Smooth muscle cell (in vitro differentiated cells): ENCODE results near the gene EPAS1. TPM values are rescaled to one million over a fixed set of nuclear protein-coding genes. Genes with fewer than 3 reads are reported as not detected.

Experiments used
- DNase-seq: peaks from one replicate; lab custom pipeline; 2025; ENCODE audit not compliant: unreplicated experiment; lab: John Stamatoyannopoulos, UW
- H2AFZ ChIP-seq: fragments of 200-600 bp; sonication (generic); 2 replicates; pipeline ENCODE4 v1.6.0; 2016; ENCODE audit warnings: antibody characterized with exemption, low read depth, mild to moderate bottlenecking
- H3F3A ChIP-seq: fragments of 200-600 bp; sonication (generic); 2 replicates; pipeline ENCODE4 v1.6.0; 2017; ENCODE audit warnings: antibody characterized with exemption, low read depth
- H3K27ac ChIP-seq: fragments of 200-600 bp; sonication (generic); 2 replicates; pipeline ENCODE4 v1.5.1; 2016; ENCODE audit warnings: low read depth, mild to moderate bottlenecking
- H3K27me3 ChIP-seq: fragments of 200-600 bp; sonication (generic); 2 replicates; pipeline ENCODE4 v1.6.1; 2016; ENCODE audit warnings: low read depth, mild to moderate bottlenecking
- H3K36me3 ChIP-seq: fragments of 200-600 bp; sonication (generic); 2 replicates; pipeline ENCODE4 v1.5.1; 2016; ENCODE audit warnings: low read depth
- H3K4me1 ChIP-seq: fragments of 200-600 bp; sonication (generic); 2 replicates; pipeline ENCODE4 v1.5.1; 2016; ENCODE audit warnings: low read depth
- H3K4me2 ChIP-seq: fragments of 200-600 bp; sonication (generic); 2 replicates; pipeline ENCODE4 v1.6.0; 2016; ENCODE audit warnings: mild to moderate bottlenecking
- H3K4me3 ChIP-seq: fragments of 200-600 bp; sonication (generic); 2 replicates; pipeline ENCODE4 v1.5.1; 2016; ENCODE audit warnings: mild to moderate bottlenecking
- H3K79me2 ChIP-seq: fragments of 200-600 bp; sonication (generic); 2 replicates; pipeline ENCODE4 v1.6.0; 2016; ENCODE audit warnings: low read depth, mild to moderate bottlenecking
- H3K9ac ChIP-seq: fragments of 200-600 bp; sonication (generic); 2 replicates; pipeline ENCODE4 v1.6.0; 2016; ENCODE audit warnings: low read depth
- H3K9me3 ChIP-seq: fragments of 200-600 bp; sonication (generic); replicated peaks from 2 replicates; pipeline ENCODE4 v1.5.1; 2016; ENCODE audit warnings: low read depth
- H4K20me1 ChIP-seq: fragments of 200-600 bp; sonication (generic); 2 replicates; pipeline ENCODE4 v1.6.0; 2016; ENCODE audit warnings: low read depth
- WGBS: methylation state at CpG from one replicate; pipeline ENCODE4 v1.1.7; 2016; ENCODE audit warnings: low lambda C conversion rate; 5-methylcytosine and 5-hydroxymethylcytosine counted together
- polyA plus RNA-seq: library from polyadenylated mRNA; unstranded; fragments of >200 nt; fragmentation: Nextera tagmentation; extraction: Ambion mirVana; gene quantifications from 2 replicates; pipeline ENCODE4 v1.2.1, GENCODE V29; 2016
- total RNA-seq: library from RNA; depleted of rRNA; stranded (reverse); fragments of >200 nt; gene quantifications from 2 replicates; pipeline ENCODE4 v1.2.3, GENCODE V29; 2014
- TF ChIP-seq, protein P1 (sequence below): fragments of 200-600 bp; sonication (generic); IDR thresholded peaks from 2 replicates; pipeline ENCODE4 v1.5.1; 2017; ENCODE audit warnings: borderline replicate concordance, mild to moderate bottlenecking, antibody characterized with exemption; ENCODE audit not compliant: insufficient read depth, poor library complexity, severe bottlenecking

Gene EPAS1
- total and polyA plus RNA-seq, 2 experiments from 2014 or later: 31.7 to 91.6 TPM

DNA sequence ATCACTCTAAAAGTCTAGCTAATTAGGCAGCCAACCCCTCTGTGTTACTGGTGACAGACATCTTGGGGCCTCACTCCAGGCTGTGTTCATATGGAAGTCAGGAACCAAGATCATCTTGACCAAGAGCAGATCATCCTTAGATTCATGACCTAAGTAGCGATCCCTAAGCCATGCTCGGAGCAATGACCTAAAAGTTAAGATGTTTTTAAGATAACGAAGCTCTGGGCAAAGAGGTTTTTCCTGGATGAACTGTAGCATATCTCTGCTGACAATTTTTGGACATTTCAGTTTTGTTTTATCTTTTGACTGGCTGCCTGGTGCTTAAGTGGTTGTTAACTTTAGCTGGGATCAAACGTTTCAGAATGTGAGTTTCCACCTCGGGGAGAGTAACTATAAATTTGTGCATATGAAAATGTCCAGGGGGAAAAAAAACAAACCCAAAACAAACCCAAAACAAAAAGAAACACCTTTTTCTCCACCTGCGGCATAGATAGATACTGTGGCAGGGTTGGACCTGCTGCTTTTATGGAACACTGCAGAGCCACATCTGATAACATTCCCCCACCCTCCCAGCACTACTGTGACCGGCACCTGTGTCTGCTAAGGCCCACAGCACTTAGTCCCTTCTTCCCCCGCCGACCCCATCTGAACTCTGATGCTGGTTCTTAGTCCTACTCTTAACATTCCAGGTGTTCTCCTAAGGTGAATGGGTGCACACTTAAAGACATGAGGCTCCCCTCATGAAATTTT, 45.5 kb downstream of the EPAS1 start:
- Histone ChIP-seq H3K4me3 (no peak overlapping the region), H3K9ac (no peak overlapping the region), H3K4me1 (peaks cover 7% of the 10 kb centered on the region), H3K4me2 (no peak overlapping the region), H3F3A (peaks cover 31% of the 10 kb centered on the region), H3K9me3 (no peaks in the 10 kb centered on the region), H3K79me2 (peaks cover 95% of the 10 kb centered on the region), H2AFZ (no peak overlapping the region), H4K20me1 (peaks cover 97% of the 10 kb centered on the region), H3K27me3 (no peaks in the 10 kb centered on the region), H3K36me3 (no peaks in the 10 kb centered on the region), H3K27ac (no peak overlapping the region)
- DNase-seq: no peak
- TF ChIP-seq, protein P1, sequence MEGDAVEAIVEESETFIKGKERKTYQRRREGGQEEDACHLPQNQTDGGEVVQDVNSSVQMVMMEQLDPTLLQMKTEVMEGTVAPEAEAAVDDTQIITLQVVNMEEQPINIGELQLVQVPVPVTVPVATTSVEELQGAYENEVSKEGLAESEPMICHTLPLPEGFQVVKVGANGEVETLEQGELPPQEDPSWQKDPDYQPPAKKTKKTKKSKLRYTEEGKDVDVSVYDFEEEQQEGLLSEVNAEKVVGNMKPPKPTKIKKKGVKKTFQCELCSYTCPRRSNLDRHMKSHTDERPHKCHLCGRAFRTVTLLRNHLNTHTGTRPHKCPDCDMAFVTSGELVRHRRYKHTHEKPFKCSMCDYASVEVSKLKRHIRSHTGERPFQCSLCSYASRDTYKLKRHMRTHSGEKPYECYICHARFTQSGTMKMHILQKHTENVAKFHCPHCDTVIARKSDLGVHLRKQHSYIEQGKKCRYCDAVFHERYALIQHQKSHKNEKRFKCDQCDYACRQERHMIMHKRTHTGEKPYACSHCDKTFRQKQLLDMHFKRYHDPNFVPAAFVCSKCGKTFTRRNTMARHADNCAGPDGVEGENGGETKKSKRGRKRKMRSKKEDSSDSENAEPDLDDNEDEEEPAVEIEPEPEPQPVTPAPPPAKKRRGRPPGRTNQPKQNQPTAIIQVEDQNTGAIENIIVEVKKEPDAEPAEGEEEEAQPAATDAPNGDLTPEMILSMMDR: no peak
- WGBS: 56% methylated on average over 9 of the region's 9 CpGs

DNA sequence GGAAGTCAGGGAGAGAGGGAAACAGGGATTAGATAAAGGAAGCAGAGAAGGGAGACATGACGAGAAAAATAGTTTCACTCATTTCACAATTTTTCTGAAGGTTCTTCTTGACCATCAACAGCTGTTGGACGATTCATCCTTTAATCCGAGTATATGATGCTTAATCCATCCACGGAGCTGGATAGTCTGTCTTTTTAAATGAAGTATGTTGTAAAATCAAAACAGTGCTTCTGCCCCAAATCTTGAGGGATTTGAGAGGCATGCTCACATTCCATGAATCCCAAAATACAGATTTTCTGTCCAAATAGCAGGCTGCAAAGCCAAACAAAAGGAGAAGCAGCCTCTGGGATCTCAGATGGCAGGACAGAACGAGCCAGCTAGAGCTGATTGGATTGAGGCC, 47.5 kb downstream of the EPAS1 start:
- TF ChIP-seq, protein P1: no peak
- Histone ChIP-seq H3K4me3 (no peak overlapping the region), H3K27ac (peak overlapping the region; percentile 34), H3K79me2 (peaks cover 88% of the 10 kb centered on the region), H3K36me3 (peaks cover 4% of the 10 kb centered on the region), H4K20me1 (peaks cover 92% of the 10 kb centered on the region), H2AFZ (no peak overlapping the region), H3F3A (peaks cover 14% of the 10 kb centered on the region), H3K4me1 (peaks cover 7% of the 10 kb centered on the region), H3K27me3 (no peaks in the 10 kb centered on the region), H3K9me3 (no peaks in the 10 kb centered on the region), H3K4me2 (peak overlapping the region; percentile 53), H3K9ac (no peak overlapping the region)
- no peak for DNase-seq
- 29% methylated on average over 5 of the region's 5 CpGs for whole genome bisulfite sequencing

DNA sequence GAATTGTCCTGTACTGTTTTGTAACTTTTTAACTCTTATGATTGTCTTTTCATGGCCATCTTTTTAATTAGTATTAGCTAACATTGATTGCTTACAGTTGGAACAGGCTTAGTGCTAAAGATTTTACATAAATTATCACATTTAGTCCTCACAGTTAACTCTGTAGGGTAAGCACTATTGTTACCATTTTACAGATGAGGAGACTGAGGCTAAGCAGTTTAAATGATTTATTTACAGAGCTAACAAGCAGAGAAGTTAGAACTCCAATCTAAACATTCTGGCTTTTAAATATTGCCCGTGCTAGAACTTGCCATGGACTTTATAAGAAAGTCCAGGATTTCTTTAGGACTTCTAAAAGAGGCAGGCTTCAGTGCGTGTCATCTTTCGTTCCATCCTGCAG, 48.6 kb downstream of the EPAS1 start:
- WGBS: 63% methylated on average over 3 of the region's 3 CpGs
- Histone ChIP-seq H3K79me2 (peaks cover 82% of the 10 kb centered on the region), H3K4me2 (no peak overlapping the region), H3K4me3 (no peak overlapping the region), H4K20me1 (peaks cover 82% of the 10 kb centered on the region), H3K27ac (no peak overlapping the region), H3K4me1 (no peaks in the 10 kb centered on the region), H3K27me3 (no peaks in the 10 kb centered on the region), H2AFZ (no peak overlapping the region), H3F3A (peaks cover 4% of the 10 kb centered on the region), H3K9ac (no peak overlapping the region), H3K9me3 (no peaks in the 10 kb centered on the region), H3K36me3 (peaks cover 11% of the 10 kb centered on the region)
- TF ChIP-seq, protein P1: no peak
- DNase-seq: no peak

DNA sequence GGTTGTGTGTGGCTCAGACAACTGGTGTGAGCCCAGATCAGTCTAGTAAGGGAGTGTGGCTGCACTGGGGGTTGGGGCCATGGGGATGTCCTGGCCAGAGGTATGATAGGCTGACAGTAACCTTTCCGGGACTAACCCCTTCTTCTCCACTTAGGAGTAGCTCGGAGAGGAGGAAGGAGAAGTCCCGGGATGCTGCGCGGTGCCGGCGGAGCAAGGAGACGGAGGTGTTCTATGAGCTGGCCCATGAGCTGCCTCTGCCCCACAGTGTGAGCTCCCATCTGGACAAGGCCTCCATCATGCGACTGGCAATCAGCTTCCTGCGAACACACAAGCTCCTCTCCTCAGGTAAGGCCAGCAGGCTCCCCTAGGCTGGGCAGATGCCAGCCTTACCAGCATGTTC, 49.5 kb downstream of the EPAS1 start:
- peaks cover 11% of the 10 kb centered on the region for H3K36me3 ChIP-seq
- H3K79me2 ChIP-seq: peaks cover 73% of the 10 kb centered on the region
- no peaks in the 10 kb centered on the region for H3K27me3 ChIP-seq
- peaks cover 73% of the 10 kb centered on the region for H4K20me1 ChIP-seq
- WGBS: 94% methylated on average over 10 of the region's 10 CpGs
- no peaks in the 10 kb centered on the region for H3K4me1 ChIP-seq
- no peak overlapping the region for H3K4me2 ChIP-seq
- H3K27ac ChIP-seq: no peak overlapping the region
- H3K9ac ChIP-seq: no peak overlapping the region
- no peak for DNase-seq
- H3K4me3 ChIP-seq: no peak overlapping the region
- no peaks in the 10 kb centered on the region for H3K9me3 ChIP-seq
- TF ChIP-seq, protein P1: no peak
- H2AFZ ChIP-seq: no peak overlapping the region
- no peaks in the 10 kb centered on the region for H3F3A ChIP-seq
